ENCODE data around the gene PBX4. TPM values are rescaled to one million over a fixed set of nuclear protein-coding genes. Genes with fewer than 3 reads are reported as not detected.

Gene PBX4
- total RNA-seq, 1 donor from 2014 or later = 72.1 TPM

DNA sequence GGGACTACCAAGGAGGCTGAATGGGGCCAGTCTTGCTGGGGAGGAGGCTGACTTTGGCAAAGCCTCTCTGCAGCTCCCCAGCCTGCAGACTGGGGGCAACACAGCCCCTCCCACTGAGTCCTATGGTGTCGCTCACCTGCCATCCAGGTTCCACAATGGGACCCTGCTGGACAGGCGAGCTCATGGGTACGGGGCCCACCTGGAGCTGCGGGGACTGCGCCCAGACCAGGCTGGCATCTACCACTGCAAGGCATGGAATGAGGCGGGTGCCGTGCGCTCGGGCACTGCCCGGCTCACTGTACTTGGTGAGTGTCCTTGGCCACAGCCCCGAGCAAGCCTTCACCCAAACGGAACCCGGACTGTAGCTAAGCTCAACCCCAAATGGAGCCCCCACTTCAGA lies 75.4 kb downstream of the PBX4 start:
- intact Hi-C loops (cut with micrococcal nuclease) = loop anchor here (5.0 kb wide), 1 partner anchor 324 kb away; the partner anchor contains the start of gene ZNF253

- intact Hi-C loops (cut with micrococcal nuclease) = loop anchor here (5.0 kb wide), 1 partner anchor 325 kb away; the partner anchor contains the start of gene ZNF253
Observed at GRCh38 chr19:19542507-19542906, 76.0 kb downstream of the PBX4 start.

- intact Hi-C loops (cut with micrococcal nuclease) = loop anchor here (1.0 to 5.0 kb wide), 5 partner anchors 57 to 326 kb away; partner anchors contain the start of genes GMIP, PBX4 and ZNF253
Observed at GRCh38 chr19:19541616-19542015, 76.9 kb downstream of the PBX4 start.

DNA sequence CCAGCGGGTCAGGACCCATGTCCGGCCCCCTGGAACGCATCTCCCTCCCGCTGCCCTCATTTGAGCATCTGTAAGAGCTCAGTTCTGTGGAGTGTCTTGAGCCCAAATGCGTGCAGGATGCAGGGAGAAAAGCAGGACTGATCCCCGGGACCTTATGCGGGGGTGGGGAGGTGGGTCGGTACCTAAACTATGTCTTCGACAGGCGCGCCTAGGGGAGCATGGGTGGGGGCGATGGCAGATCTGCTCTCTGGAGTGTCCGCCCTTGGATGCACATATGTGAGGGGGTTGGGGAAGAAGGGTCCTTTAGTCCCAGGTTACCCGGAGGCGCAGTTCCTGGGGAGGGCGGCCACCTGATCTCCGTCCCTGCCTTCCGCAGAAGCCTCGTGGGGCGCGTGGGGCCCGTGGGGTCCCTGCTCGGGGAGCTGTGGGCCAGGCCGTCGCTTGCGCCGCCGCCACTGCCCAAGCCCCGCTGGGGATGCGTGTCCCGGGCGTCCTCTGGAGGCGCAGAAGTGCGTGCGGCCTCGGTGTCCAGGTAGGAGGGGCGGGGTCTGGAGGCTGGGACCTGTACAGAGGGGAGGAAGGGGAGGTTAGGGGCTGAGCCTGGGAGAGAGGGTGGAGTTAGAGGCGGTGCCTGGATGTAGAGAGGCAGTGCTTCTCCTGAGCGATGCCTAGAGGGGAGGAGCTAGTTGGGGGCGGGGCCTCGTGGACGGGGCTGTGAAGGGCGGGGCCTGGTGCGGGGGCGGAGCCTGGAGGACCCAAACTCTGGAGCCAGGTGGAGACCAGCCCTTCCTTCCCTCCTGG lies 77.6 kb downstream of the PBX4 start:
- intact Hi-C loops (cut with micrococcal nuclease) = loop anchor here (1.0 to 5.0 kb wide), 5 partner anchors 58 to 326 kb away; partner anchors contain the start of genes GMIP, PBX4 and ZNF253

DNA sequence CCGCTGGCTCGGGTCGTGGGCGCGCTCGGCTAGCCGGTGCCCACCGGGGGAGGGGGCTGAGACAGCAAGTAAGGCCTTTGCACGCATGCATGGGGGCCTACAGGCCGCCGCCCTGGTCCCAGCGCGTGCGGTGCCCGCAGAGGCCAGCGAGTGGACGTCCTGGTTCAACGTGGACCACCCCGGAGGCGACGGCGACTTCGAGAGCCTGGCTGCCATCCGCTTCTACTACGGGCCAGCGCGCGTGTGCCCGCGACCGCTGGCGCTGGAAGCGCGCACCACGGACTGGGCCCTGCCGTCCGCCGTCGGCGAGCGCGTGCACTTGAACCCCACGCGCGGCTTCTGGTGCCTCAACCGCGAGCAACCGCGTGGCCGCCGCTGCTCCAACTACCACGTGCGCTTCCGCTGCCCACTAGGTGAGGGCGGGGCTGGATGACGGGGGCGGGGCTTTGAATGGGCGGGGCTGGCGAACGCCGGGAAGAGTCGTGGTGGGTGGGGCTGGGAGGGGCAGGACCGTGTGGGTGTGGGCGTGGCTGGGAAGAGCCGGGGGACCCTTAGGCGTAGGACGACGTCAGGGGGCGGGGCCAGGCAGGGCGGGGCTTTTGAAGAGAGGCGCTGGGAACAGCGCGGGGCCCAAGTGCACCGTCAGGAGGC lies 78.3 kb downstream of the PBX4 start:
- intact Hi-C loops (cut with micrococcal nuclease) = loop anchor here (2.0 to 5.0 kb wide), 4 partner anchors 59 to 327 kb away; partner anchors contain the start of genes GMIP and ZNF253

GRCh38 chr19:19539698-19540063 lies 78.8 kb downstream of the PBX4 start:
- intact Hi-C loops (cut with micrococcal nuclease) = loop anchor here (2.0 to 5.0 kb wide), 4 partner anchors 59 to 328 kb away; partner anchors contain the start of genes GMIP and ZNF253

GRCh38 chr19:19538785-19539166 lies 79.7 kb downstream of the PBX4 start:
- intact Hi-C loops (cut with micrococcal nuclease) = no loop called here

GRCh38 chr19:19538061-19538784 lies 80.3 kb downstream of the PBX4 start, which contains the start of gene CILP2:
Gene CILP2 (plus strand): TSS chr19:19538265. CDS start chr19:19538350, 85 bp downstream.
- intact Hi-C loops (cut with micrococcal nuclease) = no loop called here

DNA sequence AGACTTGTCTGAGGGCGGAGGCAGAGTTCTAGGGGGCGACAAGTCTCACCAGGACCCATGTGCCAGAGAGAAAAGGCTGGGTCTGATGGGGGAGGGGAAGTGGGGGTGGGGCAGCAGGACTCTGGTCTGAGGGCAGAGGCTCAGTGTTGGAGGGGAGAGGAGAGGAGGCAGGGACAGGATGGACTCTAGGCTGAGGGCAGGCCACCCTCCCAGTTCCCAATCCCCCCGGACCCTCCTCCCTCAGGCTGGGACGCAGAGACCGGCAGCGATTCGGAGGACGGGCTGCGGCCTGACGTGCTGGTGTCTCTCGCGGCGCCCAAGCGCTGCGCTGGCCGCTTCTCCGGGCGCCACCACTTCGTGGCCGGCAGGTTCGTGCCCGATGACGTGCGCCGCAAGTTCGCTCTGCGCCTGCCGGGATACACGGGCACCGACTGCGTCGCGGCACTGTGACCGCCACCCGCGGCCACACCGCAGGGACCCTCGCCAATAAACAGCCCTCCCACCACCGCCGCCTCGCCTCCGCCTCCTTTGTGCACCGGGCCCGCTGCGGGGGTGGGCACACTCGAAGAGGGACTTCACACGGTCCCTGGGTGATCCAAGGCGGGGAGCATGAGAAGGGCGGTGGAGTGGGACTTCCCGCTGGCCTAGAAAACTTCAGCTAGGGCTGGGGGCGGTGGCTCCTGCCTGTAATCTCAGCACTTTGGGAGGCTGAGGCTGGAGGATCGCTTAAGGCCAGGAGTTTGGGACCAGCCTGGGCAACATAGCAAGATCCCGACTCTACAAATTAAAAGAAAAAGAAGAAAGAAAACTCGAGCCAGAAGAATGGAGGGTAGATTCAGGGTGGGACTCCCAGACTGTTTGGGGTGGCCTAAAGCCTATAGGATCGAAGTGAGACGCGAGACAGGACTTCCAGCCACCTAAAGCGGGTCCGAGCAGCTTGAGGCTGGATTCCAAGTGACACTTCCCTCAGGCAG lies 81.1 kb downstream of the PBX4 start:
- intact Hi-C loops (cut with micrococcal nuclease) = no loop called here

DNA sequence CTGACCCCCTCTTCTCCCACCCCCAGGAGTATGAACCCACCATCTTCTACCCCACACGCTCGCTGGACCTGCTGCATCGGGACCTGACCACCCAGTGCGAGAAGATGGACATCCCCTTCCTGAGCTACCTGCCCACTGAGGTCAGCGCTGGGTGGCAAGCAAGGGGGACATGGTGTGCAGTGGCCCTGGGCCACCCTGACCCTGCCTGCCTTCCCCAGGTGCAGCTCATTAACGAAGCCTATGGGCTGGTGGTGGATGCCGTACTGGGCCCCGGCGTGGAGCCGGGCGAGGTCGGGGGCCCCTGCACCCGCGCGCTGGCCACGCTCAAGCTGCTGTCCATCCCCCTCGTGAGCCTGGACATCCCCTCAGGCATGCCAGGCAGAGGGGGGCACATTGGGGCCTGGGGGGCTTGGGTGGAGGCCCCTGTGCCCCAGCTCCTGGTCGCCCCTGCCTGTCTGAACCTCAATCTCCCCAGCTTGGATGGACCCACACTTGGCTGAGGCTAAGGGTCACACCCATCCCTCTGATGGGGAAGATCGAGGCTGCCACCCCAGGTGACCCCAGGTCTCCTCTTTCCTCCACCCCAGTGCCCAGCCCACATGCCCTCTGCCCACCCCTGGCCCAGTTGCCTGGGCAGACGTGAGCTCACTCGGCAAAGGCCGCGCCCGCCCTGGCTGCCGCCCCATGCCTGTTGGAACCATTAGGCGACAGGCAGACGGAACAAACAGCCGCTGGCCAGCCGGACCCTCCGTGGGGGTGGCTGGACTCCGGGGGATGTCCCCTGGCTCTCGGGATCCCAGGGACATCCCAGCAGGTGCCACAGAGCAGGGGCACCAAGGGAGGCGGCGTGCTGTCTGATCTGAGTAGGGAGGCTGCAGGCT lies 82.9 kb downstream of the PBX4 start:
- intact Hi-C loops (cut with micrococcal nuclease) = no loop called here

- intact Hi-C loops (cut with micrococcal nuclease) = loop anchor here (5.0 kb wide), 1 partner anchor 128 kb away; the partner anchor contains the start of gene ATP13A1
Observed at GRCh38 chr19:19534556-19535265, 83.8 kb downstream of the PBX4 start.

- intact Hi-C loops (cut with micrococcal nuclease) = loop anchor here (2.0 to 5.0 kb wide), 2 partner anchors 128 to 243 kb away; partner anchors contain the start of gene ATP13A1
Observed at GRCh38 chr19:19533841-19534240, 84.6 kb downstream of the PBX4 start.

- intact Hi-C loops (cut with micrococcal nuclease) = loop anchor here (1.0 to 5.0 kb wide), 4 partner anchors 110 to 426 kb away; partner anchors contain the start of genes ATP13A1 and GMIP
Observed at GRCh38 chr19:19532806-19533701, 85.4 kb downstream of the PBX4 start.

GRCh38 chr19:19531951-19532805 lies 86.3 kb downstream of the PBX4 start:
- intact Hi-C loops (cut with micrococcal nuclease) = loop anchor here (1.0 to 5.0 kb wide), 4 partner anchors 111 to 427 kb away; partner anchors contain the start of genes ATP13A1 and GMIP

DNA sequence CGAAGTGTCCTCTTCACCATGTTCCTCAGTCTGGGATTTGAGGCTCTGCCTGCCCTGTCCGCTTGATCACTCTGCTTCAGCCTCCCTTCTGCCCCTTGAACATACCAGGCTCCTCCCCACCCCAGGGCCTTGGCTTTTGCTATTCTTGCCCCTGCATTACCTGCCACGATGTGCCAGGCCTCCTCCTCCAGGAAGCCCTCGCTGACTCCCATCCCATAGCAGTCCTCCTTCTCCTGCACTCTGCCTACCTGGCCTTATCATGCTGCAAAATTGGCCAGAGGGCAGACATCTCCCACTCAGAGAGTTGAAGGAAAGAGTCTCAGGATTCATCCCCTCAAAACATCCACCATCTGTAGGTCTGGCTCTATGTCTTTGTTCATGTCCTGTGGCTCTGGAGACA lies 87.6 kb downstream of the PBX4 start:
- intact Hi-C loops (cut with micrococcal nuclease) = loop anchor here (5.0 kb wide), 1 partner anchor 131 kb away; the partner anchor contains the start of gene ATP13A1

- intact Hi-C loops (cut with micrococcal nuclease) = loop anchor here (5.0 kb wide), 1 partner anchor 132 kb away; the partner anchor contains the start of gene ATP13A1
Observed at GRCh38 chr19:19530423-19530804, 88.1 kb downstream of the PBX4 start.

Data from T-helper 1 cell treated with Interleukin-12 subunit alpha and Interleukin-12 subunit beta and Interleukin-4 antibody, amounts not matched to agents 30 ng/mL and 1 ng/mL, for 36 hours (primary cell).